Vagina (tissue), 2 donors: ENCODE measurements around the gene E2F3.

ENCODE experiments used
- CTCF ChIP-seq, 3 experiments: fragments of 450-650 bp in 2 of 3; fragments of 200-600 bp in 1 of 3; sonication (generic) in 1 of 3; IDR thresholded peaks; one replicate each; pipeline ENCODE4 v1.5.1; 2017 to 2019; ENCODE audit warnings: antibody characterized with exemption in 3 of 3, mild to moderate bottlenecking in 2 of 3, moderate library complexity in 2 of 3
- POLR2AphosphoS5 ChIP-seq, 2 donors: sonication (generic); formaldehyde crosslinking; IDR thresholded peaks; one replicate each; pipeline ENCODE4 v1.9.0; 2017; ENCODE audit warnings: antibody characterized with exemption in 2 of 2, mild to moderate bottlenecking in 2 of 2, low read depth in 1 of 2; ENCODE audit not compliant: insufficient read depth in 1 of 2

- no peak for TF ChIP-seq CTCF (IDR thresholded peaks at IDR 0.05)
- TF ChIP-seq POLR2AphosphoS5 (IDR thresholded peaks at IDR 0.05; ENCODE audit: insufficient read depth in 1 of 2, low read depth in 1 of 2), result no peak
These were observed 827 bp downstream of the E2F3 start for GRCh38 chr6:20402342-20403069.
